ENCODE results near the gene CTNNA3. TPM values are rescaled to one million over a fixed set of nuclear protein-coding genes. Genes with fewer than 3 reads are reported as not detected.

CTNNA3 gene
- total RNA-seq, 2 donors from 2014 or later: 0.37 to 1.1 TPM

DNA sequence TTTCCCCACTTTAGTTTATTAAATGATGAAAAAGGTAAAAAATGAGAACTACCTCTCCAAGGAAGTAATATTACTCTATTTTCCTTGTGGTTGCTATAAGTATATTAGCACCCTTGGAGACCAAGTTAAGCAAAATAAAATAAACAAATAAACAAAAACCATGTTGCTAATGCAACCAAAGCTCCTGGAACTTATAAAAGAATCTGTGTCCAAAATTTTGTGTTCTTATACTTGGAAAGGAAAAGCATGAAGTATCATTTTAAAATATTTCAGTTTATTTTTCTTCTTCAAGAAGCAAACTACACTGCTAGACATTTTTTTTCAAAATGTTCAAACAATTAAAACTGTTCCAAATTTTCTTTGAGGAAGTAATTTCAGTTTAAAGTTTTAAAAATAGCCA is 1212.0 kb downstream of the CTNNA3 start:
- TF ChIP-seq, protein P1, sequence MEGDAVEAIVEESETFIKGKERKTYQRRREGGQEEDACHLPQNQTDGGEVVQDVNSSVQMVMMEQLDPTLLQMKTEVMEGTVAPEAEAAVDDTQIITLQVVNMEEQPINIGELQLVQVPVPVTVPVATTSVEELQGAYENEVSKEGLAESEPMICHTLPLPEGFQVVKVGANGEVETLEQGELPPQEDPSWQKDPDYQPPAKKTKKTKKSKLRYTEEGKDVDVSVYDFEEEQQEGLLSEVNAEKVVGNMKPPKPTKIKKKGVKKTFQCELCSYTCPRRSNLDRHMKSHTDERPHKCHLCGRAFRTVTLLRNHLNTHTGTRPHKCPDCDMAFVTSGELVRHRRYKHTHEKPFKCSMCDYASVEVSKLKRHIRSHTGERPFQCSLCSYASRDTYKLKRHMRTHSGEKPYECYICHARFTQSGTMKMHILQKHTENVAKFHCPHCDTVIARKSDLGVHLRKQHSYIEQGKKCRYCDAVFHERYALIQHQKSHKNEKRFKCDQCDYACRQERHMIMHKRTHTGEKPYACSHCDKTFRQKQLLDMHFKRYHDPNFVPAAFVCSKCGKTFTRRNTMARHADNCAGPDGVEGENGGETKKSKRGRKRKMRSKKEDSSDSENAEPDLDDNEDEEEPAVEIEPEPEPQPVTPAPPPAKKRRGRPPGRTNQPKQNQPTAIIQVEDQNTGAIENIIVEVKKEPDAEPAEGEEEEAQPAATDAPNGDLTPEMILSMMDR (IDR thresholded peaks at IDR 0.05): no peak

DNA sequence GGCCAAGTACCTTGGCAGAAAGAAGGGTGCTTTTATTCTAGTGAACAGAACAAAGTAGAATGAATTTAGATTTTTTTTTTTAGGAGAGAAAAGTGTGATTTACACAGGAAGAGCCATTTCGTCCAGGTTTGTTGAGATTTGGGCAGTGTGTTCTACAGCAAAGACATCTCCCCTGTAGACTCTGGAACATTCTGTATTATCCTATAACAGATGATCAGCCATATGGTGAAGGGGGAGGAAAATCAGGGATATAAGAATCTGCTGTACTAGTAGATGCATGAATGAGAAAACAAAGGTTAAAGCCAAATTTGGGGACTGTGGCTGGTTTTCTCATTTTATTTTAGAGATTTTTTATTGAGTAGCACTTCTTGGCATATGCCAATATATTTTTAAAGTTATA is 1223.8 kb downstream of the CTNNA3 start:
- no peak overlapping the region for H3K27ac ChIP-seq
- no peak for DNase-seq
- no peaks in the 10 kb centered on the region for H3K9me3 ChIP-seq
- intact Hi-C loops (cut with DNase I): no loop called here
- no peaks in the 10 kb centered on the region for H3K27me3 ChIP-seq
- TF ChIP-seq, protein P1 (IDR thresholded peaks at IDR 0.05): no peak
- no peak overlapping the region for H3K4me3 ChIP-seq
- H3K36me3 ChIP-seq: no peaks in the 10 kb centered on the region
- H3K4me1 ChIP-seq: no peaks in the 10 kb centered on the region
- H3K9ac ChIP-seq (ENCODE audit: low read depth in 2 of 2, low read length in 2 of 2): no peak overlapping the region

More for the DNA sequence above, 1212.0 kb downstream of the CTNNA3 start:
- H3K9me3 ChIP-seq: no peaks in the 10 kb centered on the region
- H3K9ac ChIP-seq (ENCODE audit: low read depth in 2 of 2, low read length in 2 of 2): no peak overlapping the region
- no peak overlapping the region for H3K27ac ChIP-seq
- intact Hi-C loops (cut with DNase I): no loop called here
- no peaks in the 10 kb centered on the region for H3K36me3 ChIP-seq
- H3K4me1 ChIP-seq: no peaks in the 10 kb centered on the region
- no peak for DNase-seq
- H3K27me3 ChIP-seq: no peaks in the 10 kb centered on the region
- no peak overlapping the region for H3K4me3 ChIP-seq

DNA sequence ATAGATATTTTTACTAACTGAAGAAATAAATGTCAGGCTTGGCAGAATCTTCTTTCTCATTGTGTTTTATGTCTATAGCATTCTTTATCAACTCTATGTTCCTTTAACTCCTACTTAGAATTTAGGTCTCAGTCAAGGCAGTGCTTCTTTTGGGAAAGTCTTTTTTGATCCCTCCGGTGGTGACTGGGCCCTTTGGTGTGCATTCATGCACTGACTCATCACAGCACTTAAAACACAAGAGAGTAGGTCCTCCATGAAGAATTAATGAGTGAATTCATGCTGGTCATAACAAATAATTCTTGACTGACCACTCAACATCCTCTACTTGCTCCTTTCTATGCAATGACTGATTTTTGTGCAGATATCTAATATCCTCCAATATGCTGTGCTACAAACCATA is 1229.0 kb downstream of the CTNNA3 start:
- Histone ChIP-seq H3K4me3 (no peak overlapping the region), H3K4me1 (no peaks in the 10 kb centered on the region), H3K27ac (no peak overlapping the region), H3K9ac (ENCODE audit: low read depth in 2 of 2, low read length in 2 of 2) (no peak overlapping the region), H3K36me3 (no peaks in the 10 kb centered on the region), H3K27me3 (no peaks in the 10 kb centered on the region), H3K9me3 (no peaks in the 10 kb centered on the region)
- no peak for DNase-seq
- TF ChIP-seq, protein P1 (IDR thresholded peaks at IDR 0.05): no peak
- intact Hi-C loops (cut with DNase I): no loop called here

DNA sequence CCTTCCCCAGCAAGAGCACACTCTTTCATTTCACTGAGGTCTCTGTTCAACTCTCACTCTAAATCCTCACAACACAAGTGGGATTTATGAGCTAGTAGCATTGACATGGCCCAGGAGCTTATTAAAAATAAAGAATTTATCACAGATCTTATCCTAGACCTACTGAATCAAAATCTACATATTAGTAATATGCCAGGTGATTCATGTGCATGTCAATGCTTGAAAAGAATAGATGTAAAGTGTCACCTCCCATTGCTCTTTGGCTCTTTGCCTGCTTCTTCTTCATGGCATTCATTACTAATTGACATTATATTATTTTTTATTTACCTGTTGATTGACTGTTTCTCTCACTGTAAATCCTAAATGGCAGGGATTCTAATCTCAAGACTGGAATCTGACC is 1229.4 kb downstream of the CTNNA3 start:
- H3K9ac ChIP-seq (ENCODE audit: low read depth in 2 of 2, low read length in 2 of 2): no peak overlapping the region
- TF ChIP-seq, protein P1 (IDR thresholded peaks at IDR 0.05): no peak
- H3K4me3 ChIP-seq: no peak overlapping the region
- H3K4me1 ChIP-seq: no peaks in the 10 kb centered on the region
- no peak overlapping the region for H3K27ac ChIP-seq
- H3K36me3 ChIP-seq: no peaks in the 10 kb centered on the region
- no peaks in the 10 kb centered on the region for H3K27me3 ChIP-seq
- DNase-seq: no peak
- intact Hi-C loops (cut with DNase I): no loop called here
- no peaks in the 10 kb centered on the region for H3K9me3 ChIP-seq

DNA sequence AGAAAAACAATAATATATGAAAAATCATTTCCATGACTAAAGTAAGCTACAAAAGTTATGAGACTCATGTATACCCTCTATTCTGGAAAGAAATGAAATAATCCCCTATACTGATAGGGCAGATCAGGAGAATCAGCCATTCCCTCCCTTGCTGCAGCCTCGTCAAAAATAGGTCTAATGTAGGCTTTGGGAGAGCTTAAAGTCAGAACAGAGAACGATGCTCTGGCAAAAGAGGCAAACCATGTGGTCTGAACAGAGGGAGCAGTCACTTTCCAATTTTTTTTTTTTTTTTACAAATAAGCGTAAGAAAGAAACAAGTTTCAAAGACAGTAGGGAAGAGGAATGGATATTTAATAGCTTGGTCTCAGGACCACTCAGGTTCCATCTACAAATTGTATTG is 1232.4 kb downstream of the CTNNA3 start:
- intact Hi-C loops (cut with DNase I): no loop called here
- no peak for DNase-seq

More for the DNA sequence above, 1232.4 kb downstream of the CTNNA3 start:
- Histone ChIP-seq H3K9ac (ENCODE audit: low read depth in 2 of 2, low read length in 2 of 2) (no peak overlapping the region), H3K36me3 (no peaks in the 10 kb centered on the region), H3K4me3 (no peak overlapping the region), H3K4me1 (no peaks in the 10 kb centered on the region), H3K27me3 (no peaks in the 10 kb centered on the region), H3K27ac (no peak overlapping the region), H3K9me3 (no peaks in the 10 kb centered on the region)
- TF ChIP-seq, protein P1 (IDR thresholded peaks at IDR 0.05): no peak

Data from colonic mucosa (tissue), 4 donors.